Astrocyte (in vitro differentiated cells and primary cell): ENCODE data around the gene TBCEL. TPM values are rescaled to one million over a fixed set of nuclear protein-coding genes. Genes with fewer than 3 reads are reported as not detected.

Experiments
- DNase-seq: peaks from one replicate; pipeline ENCODE4 v3.0.0-alpha.2; 2010; ENCODE audit warnings: low read depth
- FAIRE-seq: peaks from 2 replicates; lab custom pipeline; 2011; peaks lifted over from hg19 to GRCh38; lab: Jason Lieb, UNC
- H2AFZ ChIP-seq: 2 replicates; pipeline ENCODE4 v1.6.0; 2012; ENCODE audit warnings: low read depth, low read length, inconsistent platforms
- H3K27ac ChIP-seq: 2 replicates; pipeline ENCODE4 v1.5.1; 2011; ENCODE audit warnings: low read depth, low read length, inconsistent platforms
- H3K27me3 ChIP-seq: 2 replicates; pipeline ENCODE4 v1.6.0; 2011; ENCODE audit warnings: low read length, inconsistent platforms; ENCODE audit not compliant: insufficient read depth
- H3K36me3 ChIP-seq: 2 replicates; pipeline ENCODE4 v1.5.1; 2011; ENCODE audit warnings: low read length, inconsistent platforms; ENCODE audit not compliant: insufficient read depth
- H3K4me1 ChIP-seq: 2 replicates; pipeline ENCODE4 v1.5.1; 2011; ENCODE audit warnings: low read length, inconsistent platforms; ENCODE audit not compliant: insufficient read depth
- H3K4me2 ChIP-seq: 2 replicates; pipeline ENCODE4 v1.6.0; 2012; ENCODE audit warnings: low read length, inconsistent platforms
- H3K4me3 ChIP-seq: 2 replicates; pipeline ENCODE4 v1.5.1; 2011; ENCODE audit warnings: low read depth, mild to moderate bottlenecking, low read length, inconsistent platforms; ENCODE audit not compliant: insufficient read depth
- H3K79me2 ChIP-seq: 2 replicates; pipeline ENCODE4 v1.6.0; 2012; ENCODE audit warnings: mild to moderate bottlenecking, low read length, inconsistent platforms; ENCODE audit not compliant: insufficient read depth
- H3K9ac ChIP-seq: 2 replicates; pipeline ENCODE4 v1.6.0; 2012; ENCODE audit warnings: mild to moderate bottlenecking, low read length, inconsistent platforms
- H3K9me3 ChIP-seq: 2 replicates; pipeline ENCODE4 v1.5.1; 2012; ENCODE audit warnings: low read depth, mild to moderate bottlenecking, low read length, inconsistent platforms; ENCODE audit not compliant: insufficient read depth
- H4K20me1 ChIP-seq: 2 replicates; pipeline ENCODE4 v1.6.0; 2012; ENCODE audit warnings: low read length, inconsistent platforms; ENCODE audit not compliant: insufficient read depth
- H3K27ac Mint-ChIP-seq: one replicate; pipeline ENCODE4 v1.8.0; 2021; ENCODE audit warnings: mild to moderate bottlenecking, mixed read lengths; ENCODE audit not compliant: unreplicated experiment
- H3K27me3 Mint-ChIP-seq: one replicate; pipeline ENCODE4 v1.8.0; 2021; ENCODE audit warnings: low read depth, mixed read lengths; ENCODE audit not compliant: unreplicated experiment
- H3K36me3 Mint-ChIP-seq: one replicate; pipeline ENCODE4 v1.8.0; 2021; ENCODE audit warnings: low read depth, mixed read lengths; ENCODE audit not compliant: unreplicated experiment
- H3K4me1 Mint-ChIP-seq: one replicate; pipeline ENCODE4 v1.8.0; 2021; ENCODE audit warnings: low read depth, mixed read lengths; ENCODE audit not compliant: unreplicated experiment
- H3K4me3 Mint-ChIP-seq: one replicate; pipeline ENCODE4 v1.8.0; 2021; ENCODE audit warnings: mild to moderate bottlenecking, moderate library complexity, mixed read lengths; ENCODE audit not compliant: unreplicated experiment
- H3K9me3 Mint-ChIP-seq: one replicate; pipeline ENCODE4 v1.8.0; 2021; ENCODE audit warnings: mild to moderate bottlenecking, mixed read lengths; ENCODE audit not compliant: unreplicated experiment
- EZH2 ChIP-seq: IDR thresholded peaks from 2 replicates; pipeline ENCODE4 v1.6.1; 2012; ENCODE audit warnings: mild to moderate bottlenecking, low read length, inconsistent platforms; ENCODE audit not compliant: insufficient read depth
- total RNA-seq: library from RNA; stranded (reverse); gene quantifications from 2 replicates; pipeline ENCODE4 v1.2.1, GENCODE V29; 2021
- TF ChIP-seq, protein P1 (sequence below): IDR thresholded peaks from 2 replicates; pipeline ENCODE4 v1.5.1; 2011; ENCODE audit warnings: low read depth, mild to moderate bottlenecking, inconsistent platforms, low read length, moderate library complexity; ENCODE audit not compliant: insufficient read depth

TBCEL gene
- total RNA-seq, 1 donor from 2014 or later: 25.9 TPM

- no peak for DNase-seq
- FAIRE-seq: no peak
- Mint-ChIP-seq H3K4me3 (no peak overlapping the region), H3K4me1 (no peaks in the 10 kb centered on the region), H3K9me3 (no peaks in the 10 kb centered on the region), H3K36me3 (peaks cover 5% of the 10 kb centered on the region), H3K27me3 (no peaks in the 10 kb centered on the region), H3K27ac (no peak overlapping the region)
- Histone ChIP-seq H3K9ac (no peak overlapping the region), H3K4me1 (no peaks in the 10 kb centered on the region), H3K9me3 (no peaks in the 10 kb centered on the region), H3K36me3 (peaks cover 19% of the 10 kb centered on the region), H3K79me2 (no peaks in the 10 kb centered on the region), H3K4me2 (no peak overlapping the region), H3K4me3 (no peak overlapping the region), H3K27me3 (no peaks in the 10 kb centered on the region), H4K20me1 (no peaks in the 10 kb centered on the region), H3K27ac (no peak overlapping the region), H2AFZ (no peak overlapping the region)
- TF ChIP-seq EZH2: no peak
- TF ChIP-seq, protein P1, sequence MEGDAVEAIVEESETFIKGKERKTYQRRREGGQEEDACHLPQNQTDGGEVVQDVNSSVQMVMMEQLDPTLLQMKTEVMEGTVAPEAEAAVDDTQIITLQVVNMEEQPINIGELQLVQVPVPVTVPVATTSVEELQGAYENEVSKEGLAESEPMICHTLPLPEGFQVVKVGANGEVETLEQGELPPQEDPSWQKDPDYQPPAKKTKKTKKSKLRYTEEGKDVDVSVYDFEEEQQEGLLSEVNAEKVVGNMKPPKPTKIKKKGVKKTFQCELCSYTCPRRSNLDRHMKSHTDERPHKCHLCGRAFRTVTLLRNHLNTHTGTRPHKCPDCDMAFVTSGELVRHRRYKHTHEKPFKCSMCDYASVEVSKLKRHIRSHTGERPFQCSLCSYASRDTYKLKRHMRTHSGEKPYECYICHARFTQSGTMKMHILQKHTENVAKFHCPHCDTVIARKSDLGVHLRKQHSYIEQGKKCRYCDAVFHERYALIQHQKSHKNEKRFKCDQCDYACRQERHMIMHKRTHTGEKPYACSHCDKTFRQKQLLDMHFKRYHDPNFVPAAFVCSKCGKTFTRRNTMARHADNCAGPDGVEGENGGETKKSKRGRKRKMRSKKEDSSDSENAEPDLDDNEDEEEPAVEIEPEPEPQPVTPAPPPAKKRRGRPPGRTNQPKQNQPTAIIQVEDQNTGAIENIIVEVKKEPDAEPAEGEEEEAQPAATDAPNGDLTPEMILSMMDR: no peak
Observed at GRCh38 chr11:121059605-121060004, 35.7 kb downstream of the TBCEL start.

GRCh38 chr11:121063728-121064127 lies 39.8 kb downstream of the TBCEL start:
- Histone ChIP-seq H3K9me3 (no peaks in the 10 kb centered on the region), H3K4me2 (no peak overlapping the region), H3K4me3 (no peak overlapping the region), H3K4me1 (no peaks in the 10 kb centered on the region), H3K36me3 (peaks cover 21% of the 10 kb centered on the region), H3K79me2 (no peaks in the 10 kb centered on the region), H3K9ac (no peak overlapping the region), H4K20me1 (peaks cover 9% of the 10 kb centered on the region), H2AFZ (no peak overlapping the region), H3K27me3 (no peaks in the 10 kb centered on the region), H3K27ac (no peak overlapping the region)
- H3K36me3 Mint-ChIP-seq: peaks cover 16% of the 10 kb centered on the region
- H3K4me3 Mint-ChIP-seq: no peak overlapping the region
- no peaks in the 10 kb centered on the region for H3K4me1 Mint-ChIP-seq
- DNase-seq: no peak
- TF ChIP-seq, protein P1: peak; percentile 26
- no peak for TF ChIP-seq EZH2
- H3K9me3 Mint-ChIP-seq: no peaks in the 10 kb centered on the region
- no peaks in the 10 kb centered on the region for H3K27me3 Mint-ChIP-seq
- no peak overlapping the region for H3K27ac Mint-ChIP-seq
- no peak for FAIRE-seq

DNA sequence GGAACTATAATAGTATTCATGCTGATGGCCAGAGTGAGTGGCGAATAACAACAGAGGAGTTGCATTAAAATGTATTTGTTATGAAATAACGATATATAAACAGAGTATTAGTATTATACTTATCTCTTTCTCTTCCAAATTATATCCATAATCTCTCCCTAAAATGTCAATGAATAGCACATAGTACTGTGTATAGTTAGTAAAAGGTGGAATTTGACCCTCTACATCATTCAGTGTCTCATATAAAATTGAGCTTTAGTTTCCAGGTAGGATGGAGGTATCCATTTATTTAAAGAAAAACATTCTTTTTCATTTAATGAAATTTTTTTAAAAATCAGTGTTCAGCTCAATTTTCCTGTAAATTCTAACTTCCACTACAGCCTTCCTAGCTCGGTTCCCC lies 42.7 kb downstream of the TBCEL start:
- no peak overlapping the region for H3K27ac ChIP-seq
- no peaks in the 10 kb centered on the region for H3K9me3 ChIP-seq
- peaks cover 23% of the 10 kb centered on the region for H3K36me3 Mint-ChIP-seq
- H3K4me3 Mint-ChIP-seq: no peak overlapping the region
- H2AFZ ChIP-seq: no peak overlapping the region
- no peak for DNase-seq
- H4K20me1 ChIP-seq: peaks cover 14% of the 10 kb centered on the region
- H3K9ac ChIP-seq: no peak overlapping the region
- no peaks in the 10 kb centered on the region for H3K27me3 ChIP-seq
- TF ChIP-seq, protein P1: no peak
- TF ChIP-seq EZH2: no peak
- no peak overlapping the region for H3K4me2 ChIP-seq
- FAIRE-seq: no peak
- H3K9me3 Mint-ChIP-seq: peaks cover 3% of the 10 kb centered on the region
- H3K27me3 Mint-ChIP-seq: no peaks in the 10 kb centered on the region
- H3K4me1 Mint-ChIP-seq: peaks cover 4% of the 10 kb centered on the region
- no peaks in the 10 kb centered on the region for H3K79me2 ChIP-seq
- peaks cover 25% of the 10 kb centered on the region for H3K36me3 ChIP-seq
- H3K4me3 ChIP-seq: no peak overlapping the region
- no peaks in the 10 kb centered on the region for H3K4me1 ChIP-seq
- H3K27ac Mint-ChIP-seq: no peak overlapping the region
